HFF-Myc (cell line): Measurements from ENCODE around the gene FAM81A.

Source experiments
- DNase-seq: peaks from one replicate; pipeline ENCODE4 v3.0.0-alpha.2; 2011; ENCODE audit warnings: low read depth; ENCODE audit errors: extremely low read depth
- H3K4me3 ChIP-seq: replicated peaks from 2 replicates; pipeline ENCODE4 v1.5.1; 2011; ENCODE audit warnings: low read depth, mild to moderate bottlenecking, control low read depth, low read length
- TF ChIP-seq, protein P1 (sequence below): IDR thresholded peaks from 2 replicates; pipeline ENCODE4 v1.5.1; 2012; ENCODE audit warnings: mild to moderate bottlenecking, low read depth, low read length, control low read depth; ENCODE audit errors: missing control alignments

FAM81A gene

DNA sequence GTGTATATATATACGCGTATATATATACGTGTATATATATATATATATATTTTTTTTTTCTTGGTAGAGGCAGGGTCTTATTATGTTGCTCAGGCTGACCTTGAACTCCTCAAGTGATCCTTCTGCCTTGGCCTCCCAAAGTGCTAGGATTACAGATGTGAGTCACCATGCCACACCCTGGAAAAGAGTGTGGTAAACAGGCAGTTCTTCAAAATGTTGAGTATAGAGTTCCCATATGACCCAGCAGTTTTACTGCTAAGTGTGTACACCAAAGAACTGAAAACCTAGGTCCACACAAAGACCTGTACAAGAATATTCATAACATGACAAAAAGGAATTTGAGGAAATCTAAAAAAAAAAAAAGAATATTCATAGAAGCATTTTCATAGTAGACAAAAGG lies 101.8 kb downstream of the FAM81A start:
- no peak overlapping the region for H3K4me3 ChIP-seq
- TF ChIP-seq, protein P1, sequence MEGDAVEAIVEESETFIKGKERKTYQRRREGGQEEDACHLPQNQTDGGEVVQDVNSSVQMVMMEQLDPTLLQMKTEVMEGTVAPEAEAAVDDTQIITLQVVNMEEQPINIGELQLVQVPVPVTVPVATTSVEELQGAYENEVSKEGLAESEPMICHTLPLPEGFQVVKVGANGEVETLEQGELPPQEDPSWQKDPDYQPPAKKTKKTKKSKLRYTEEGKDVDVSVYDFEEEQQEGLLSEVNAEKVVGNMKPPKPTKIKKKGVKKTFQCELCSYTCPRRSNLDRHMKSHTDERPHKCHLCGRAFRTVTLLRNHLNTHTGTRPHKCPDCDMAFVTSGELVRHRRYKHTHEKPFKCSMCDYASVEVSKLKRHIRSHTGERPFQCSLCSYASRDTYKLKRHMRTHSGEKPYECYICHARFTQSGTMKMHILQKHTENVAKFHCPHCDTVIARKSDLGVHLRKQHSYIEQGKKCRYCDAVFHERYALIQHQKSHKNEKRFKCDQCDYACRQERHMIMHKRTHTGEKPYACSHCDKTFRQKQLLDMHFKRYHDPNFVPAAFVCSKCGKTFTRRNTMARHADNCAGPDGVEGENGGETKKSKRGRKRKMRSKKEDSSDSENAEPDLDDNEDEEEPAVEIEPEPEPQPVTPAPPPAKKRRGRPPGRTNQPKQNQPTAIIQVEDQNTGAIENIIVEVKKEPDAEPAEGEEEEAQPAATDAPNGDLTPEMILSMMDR: no peak
- no peak for DNase-seq

DNA sequence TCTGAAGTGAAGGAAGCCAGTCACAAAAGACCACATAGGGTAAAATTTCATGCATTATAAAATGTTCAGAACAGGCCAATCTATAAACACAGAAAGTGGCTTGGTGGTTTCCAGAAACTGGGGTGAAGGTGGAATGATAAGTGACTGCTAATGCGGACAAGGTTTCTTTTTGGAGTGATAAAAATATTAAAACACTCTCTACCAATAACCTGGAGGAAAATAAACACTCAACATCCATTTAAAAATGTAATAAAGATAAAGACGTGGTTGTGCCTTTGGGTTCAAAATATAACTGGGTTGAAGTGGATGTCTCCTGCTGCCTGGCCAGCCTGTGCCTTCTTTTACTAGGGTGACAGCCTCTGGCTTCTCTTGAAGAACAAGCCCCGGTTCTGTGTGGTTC lies 102.7 kb downstream of the FAM81A start:
- no peak overlapping the region for H3K4me3 ChIP-seq
- TF ChIP-seq, protein P1: no peak
- no peak for DNase-seq

DNA sequence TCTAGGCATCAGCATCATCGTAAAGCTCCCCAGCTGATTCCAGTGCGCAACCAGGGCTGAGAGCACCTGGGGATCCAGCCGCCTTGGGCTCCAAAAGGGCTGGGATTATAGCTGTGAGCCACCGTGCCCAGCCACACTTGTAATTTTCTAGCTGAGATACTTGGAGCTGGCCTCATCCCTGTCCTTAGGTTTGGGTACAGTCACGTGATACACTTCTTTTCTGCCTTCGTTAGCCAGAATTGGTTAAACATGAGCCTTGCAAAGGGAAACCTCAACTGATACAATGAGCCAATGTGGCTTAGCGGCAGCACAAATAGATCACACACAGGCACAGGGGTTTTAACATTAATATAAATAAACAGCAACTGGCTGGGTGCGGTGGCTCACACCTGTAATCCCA lies 103.8 kb downstream of the FAM81A start:
- no peak overlapping the region for H3K4me3 ChIP-seq
- DNase-seq: no peak
- TF ChIP-seq, protein P1: no peak

DNA sequence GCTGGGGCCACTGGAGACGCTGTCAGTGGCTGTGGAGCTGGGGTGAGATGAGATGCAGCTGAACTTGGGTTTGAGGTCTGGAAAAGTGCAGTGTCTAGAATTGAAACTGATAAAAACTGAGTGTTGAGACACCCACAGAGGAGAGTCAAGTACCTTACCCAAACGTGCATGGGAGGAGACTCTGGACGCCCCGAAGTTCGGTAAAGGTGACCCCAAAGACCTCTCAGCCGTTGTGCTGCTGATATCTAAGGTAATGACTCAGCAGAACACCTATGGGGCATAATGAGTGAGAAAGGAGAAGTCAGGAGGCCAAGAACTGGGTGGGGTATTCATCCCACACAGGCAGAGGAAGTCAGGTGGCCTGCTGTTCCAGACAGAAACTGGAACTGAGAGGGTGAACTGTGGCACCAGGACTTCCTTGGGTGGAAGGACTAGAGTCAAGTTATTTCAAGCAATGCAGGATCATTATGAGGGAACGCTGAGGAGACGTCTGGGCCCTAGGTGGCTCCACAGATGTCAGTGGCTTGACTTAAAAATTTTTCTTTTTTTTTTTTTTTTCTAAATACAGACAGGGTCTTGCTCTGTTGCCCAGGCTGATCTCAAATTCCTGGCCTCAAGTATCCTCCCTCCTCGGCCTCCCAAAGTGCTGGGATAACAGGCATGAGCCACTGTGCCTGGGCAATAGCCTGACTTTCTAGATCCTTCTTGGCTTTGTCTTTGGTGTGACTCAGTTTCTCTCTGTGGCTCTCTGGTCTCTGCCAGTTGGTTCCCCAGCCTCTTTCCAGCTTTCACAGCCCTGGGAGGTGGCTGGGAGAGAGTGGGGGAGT lies 105.9 kb downstream of the FAM81A start:
- DNase-seq: no peak
- no peak overlapping the region for H3K4me3 ChIP-seq
- TF ChIP-seq, protein P1: no peak

DNA sequence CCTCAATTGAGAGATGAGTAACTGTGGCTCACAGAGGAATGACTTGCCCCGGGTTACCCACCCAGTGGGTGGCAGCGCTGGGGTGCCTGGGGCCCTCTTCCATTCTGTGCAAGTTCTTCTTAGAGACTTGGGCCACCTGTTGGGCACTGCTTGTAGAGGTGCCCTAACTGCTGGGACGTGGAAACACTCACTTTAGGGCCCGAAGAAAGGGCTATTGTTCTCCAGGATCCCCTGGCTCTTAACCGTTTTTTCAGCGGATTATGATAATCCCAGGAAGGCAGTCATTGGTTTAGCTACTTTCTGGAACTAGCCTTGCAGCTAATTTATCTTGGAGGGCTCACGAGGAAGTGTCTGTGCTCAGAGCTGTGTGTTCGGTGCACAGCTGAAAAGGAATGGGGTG lies 107.6 kb downstream of the FAM81A start:
- no peak overlapping the region for H3K4me3 ChIP-seq
- TF ChIP-seq, protein P1: no peak
- DNase-seq: no peak

DNA sequence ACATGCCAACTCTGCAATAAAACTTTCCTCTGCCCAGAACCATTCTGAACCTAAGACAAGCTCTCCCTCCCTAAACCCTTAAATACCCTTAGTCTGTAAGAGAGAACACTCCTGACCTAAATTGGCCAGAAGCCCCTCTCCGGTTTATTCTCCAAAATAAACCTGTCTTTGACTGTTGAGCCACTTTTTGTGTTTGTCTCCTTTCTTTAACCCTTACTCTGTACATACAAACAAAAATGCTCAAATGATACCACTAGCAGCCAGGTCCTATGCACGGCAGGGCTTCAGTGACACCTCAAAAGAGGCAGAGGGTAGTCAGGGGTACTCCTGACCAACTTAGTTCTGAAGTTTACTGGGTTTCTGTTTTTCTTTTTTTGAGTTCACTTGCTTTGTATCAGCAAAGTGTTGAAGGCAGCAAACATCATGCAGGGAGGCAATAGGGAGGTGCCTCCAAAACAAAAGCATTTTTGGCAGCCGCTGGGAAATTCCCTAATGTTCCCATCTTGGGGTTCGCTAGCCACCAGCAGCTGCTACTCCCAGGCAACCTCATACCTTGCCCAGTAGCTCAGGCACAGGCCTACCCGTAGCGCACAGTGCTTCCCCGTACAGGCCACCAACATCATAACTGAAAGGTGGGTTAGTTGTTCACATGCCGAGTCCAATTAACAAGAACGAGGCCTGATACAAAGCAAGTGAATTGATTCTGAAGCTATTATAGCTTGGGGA lies 110.7 kb downstream of the FAM81A start:
- DNase-seq: no peak
- no peak overlapping the region for H3K4me3 ChIP-seq
- TF ChIP-seq, protein P1: no peak
